Measurements from ENCODE around the gene CCL22. TPM values are rescaled to one million over a fixed set of nuclear protein-coding genes. Genes with fewer than 3 reads are reported as not detected.

The CCL22 gene
- total and polyA plus RNA-seq, 2 experiments from 2014 or later, result 0.19 TPM; not detected in 1

DNA sequence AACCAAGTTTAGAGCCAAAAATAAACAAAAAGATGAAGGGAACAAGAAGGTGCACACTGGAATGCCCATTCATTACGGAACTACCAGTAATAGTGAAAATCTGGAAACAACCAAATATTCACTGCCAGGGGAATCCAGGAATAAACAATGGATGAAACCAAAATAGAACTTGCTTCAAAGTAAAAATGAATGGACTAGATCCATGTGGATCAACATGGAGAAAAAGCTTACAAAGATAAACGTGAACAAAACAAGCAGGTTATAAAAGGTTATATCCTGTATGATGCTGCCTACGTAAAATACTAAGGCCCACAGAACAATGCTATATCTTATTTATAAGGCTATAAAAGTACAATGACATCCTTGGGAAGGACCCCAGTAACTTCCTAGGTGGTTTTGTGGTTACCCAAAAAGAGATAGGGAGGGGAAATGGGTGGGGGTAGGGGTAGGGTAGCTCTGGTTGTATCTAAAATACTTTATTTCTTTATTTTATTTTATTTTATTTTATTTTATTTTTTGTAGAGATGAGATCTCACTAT lies 12.8 kb upstream of the CCL22 start:
- no peaks in the 10 kb centered on the region for H3K4me1 ChIP-seq (ENCODE audit: insufficient read depth)
- ATAC-seq (no peak), DNase-seq (ENCODE audit: low spot score) (no peak)
- no peaks in the 10 kb centered on the region for H3K79me2 ChIP-seq (replicated peaks; ENCODE audit: insufficient read depth)
- no peak overlapping the region for H2AFZ ChIP-seq
- Mint-ChIP-seq H3K36me3 (ENCODE audit: low read depth) (no peaks in the 10 kb centered on the region), H3K4me1 (no peaks in the 10 kb centered on the region), H3K9me3 (no peaks in the 10 kb centered on the region), H3K27ac (no peak overlapping the region), H3K27me3 (ENCODE audit: insufficient read depth, low read depth, poor library complexity) (peaks cover 8% of the 10 kb centered on the region), H3K4me3 (no peak overlapping the region)
- TF ChIP-seq CREB1 (CRISPR knock-in tag; IDR thresholded peaks at IDR 0.05; ENCODE audit: low read depth) (no peak), JUNB (IDR thresholded peaks at IDR 0.05; ENCODE audit: unreplicated experiment) (no peak), ZNF114 (CRISPR knock-in tag; IDR thresholded peaks at IDR 0.05) (no peak), EZH2 (IDR thresholded peaks at IDR 0.05; ENCODE audit: low read depth, unreplicated experiment) (no peak), NANOG (IDR thresholded peaks at IDR 0.05; ENCODE audit: borderline replicate concordance) (no peak), POLR2AphosphoS5 (IDR thresholded peaks at IDR 0.05; ENCODE audit: low read depth) (no peak), EZH2phosphoT487 (IDR thresholded peaks at IDR 0.05; ENCODE audit: unreplicated experiment) (no peak), ZNF331 (CRISPR knock-in tag; IDR thresholded peaks at IDR 0.05; ENCODE audit: low read depth) (no peak), STAT1 (IDR thresholded peaks at IDR 0.05; ENCODE audit: unreplicated experiment) (no peak)
- TF ChIP-seq, protein P1, sequence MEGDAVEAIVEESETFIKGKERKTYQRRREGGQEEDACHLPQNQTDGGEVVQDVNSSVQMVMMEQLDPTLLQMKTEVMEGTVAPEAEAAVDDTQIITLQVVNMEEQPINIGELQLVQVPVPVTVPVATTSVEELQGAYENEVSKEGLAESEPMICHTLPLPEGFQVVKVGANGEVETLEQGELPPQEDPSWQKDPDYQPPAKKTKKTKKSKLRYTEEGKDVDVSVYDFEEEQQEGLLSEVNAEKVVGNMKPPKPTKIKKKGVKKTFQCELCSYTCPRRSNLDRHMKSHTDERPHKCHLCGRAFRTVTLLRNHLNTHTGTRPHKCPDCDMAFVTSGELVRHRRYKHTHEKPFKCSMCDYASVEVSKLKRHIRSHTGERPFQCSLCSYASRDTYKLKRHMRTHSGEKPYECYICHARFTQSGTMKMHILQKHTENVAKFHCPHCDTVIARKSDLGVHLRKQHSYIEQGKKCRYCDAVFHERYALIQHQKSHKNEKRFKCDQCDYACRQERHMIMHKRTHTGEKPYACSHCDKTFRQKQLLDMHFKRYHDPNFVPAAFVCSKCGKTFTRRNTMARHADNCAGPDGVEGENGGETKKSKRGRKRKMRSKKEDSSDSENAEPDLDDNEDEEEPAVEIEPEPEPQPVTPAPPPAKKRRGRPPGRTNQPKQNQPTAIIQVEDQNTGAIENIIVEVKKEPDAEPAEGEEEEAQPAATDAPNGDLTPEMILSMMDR (conservative IDR thresholded peaks at IDR 0.05; ENCODE audit: low read depth in 2 of 2), result no peak
- TF ChIP-seq, protein P2, sequence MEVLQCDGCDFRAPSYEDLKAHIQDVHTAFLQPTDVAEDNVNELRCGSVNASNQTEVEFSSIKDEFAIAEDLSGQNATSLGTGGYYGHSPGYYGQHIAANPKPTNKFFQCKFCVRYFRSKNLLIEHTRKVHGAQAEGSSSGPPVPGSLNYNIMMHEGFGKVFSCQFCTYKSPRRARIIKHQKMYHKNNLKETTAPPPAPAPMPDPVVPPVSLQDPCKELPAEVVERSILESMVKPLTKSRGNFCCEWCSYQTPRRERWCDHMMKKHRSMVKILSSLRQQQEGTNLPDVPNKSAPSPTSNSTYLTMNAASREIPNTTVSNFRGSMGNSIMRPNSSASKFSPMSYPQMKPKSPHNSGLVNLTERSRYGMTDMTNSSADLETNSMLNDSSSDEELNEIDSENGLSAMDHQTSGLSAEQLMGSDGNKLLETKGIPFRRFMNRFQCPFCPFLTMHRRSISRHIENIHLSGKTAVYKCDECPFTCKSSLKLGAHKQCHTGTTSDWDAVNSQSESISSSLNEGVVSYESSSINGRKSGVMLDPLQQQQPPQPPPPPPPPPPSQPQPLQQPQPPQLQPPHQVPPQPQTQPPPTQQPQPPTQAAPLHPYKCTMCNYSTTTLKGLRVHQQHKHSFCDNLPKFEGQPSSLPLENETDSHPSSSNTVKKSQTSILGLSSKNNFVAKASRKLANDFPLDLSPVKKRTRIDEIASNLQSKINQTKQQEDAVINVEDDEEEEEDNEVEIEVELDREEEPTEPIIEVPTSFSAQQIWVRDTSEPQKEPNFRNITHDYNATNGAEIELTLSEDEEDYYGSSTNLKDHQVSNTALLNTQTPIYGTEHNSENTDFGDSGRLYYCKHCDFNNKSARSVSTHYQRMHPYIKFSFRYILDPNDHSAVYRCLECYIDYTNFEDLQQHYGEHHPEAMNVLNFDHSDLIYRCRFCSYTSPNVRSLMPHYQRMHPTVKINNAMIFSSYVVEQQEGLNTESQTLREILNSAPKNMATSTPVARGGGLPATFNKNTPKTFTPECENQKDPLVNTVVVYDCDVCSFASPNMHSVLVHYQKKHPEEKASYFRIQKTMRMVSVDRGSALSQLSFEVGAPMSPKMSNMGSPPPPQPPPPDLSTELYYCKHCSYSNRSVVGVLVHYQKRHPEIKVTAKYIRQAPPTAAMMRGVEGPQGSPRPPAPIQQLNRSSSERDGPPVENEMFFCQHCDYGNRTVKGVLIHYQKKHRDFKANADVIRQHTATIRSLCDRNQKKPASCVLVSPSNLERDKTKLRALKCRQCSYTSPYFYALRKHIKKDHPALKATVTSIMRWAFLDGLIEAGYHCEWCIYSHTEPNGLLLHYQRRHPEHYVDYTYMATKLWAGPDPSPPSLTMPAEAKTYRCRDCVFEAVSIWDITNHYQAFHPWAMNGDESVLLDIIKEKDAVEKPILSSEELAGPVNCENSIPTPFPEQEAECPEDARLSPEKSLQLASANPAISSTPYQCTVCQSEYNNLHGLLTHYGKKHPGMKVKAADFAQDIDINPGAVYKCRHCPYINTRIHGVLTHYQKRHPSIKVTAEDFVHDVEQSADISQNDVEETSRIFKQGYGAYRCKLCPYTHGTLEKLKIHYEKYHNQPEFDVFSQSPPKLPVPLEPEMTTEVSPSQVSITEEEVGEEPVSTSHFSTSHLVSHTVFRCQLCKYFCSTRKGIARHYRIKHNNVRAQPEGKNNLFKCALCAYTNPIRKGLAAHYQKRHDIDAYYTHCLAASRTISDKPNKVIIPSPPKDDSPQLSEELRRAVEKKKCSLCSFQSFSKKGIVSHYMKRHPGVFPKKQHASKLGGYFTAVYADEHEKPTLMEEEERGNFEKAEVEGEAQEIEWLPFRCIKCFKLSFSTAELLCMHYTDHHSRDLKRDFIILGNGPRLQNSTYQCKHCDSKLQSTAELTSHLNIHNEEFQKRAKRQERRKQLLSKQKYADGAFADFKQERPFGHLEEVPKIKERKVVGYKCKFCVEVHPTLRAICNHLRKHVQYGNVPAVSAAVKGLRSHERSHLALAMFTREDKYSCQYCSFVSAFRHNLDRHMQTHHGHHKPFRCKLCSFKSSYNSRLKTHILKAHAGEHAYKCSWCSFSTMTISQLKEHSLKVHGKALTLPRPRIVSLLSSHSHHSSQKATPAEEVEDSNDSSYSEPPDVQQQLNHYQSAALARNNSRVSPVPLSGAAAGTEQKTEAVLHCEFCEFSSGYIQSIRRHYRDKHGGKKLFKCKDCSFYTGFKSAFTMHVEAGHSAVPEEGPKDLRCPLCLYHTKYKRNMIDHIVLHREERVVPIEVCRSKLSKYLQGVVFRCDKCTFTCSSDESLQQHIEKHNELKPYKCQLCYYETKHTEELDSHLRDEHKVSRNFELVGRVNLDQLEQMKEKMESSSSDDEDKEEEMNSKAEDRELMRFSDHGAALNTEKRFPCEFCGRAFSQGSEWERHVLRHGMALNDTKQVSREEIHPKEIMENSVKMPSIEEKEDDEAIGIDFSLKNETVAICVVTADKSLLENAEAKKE (CRISPR knock-in tag; IDR thresholded peaks at IDR 0.05), result no peak
- TF ChIP-seq, protein P3, sequence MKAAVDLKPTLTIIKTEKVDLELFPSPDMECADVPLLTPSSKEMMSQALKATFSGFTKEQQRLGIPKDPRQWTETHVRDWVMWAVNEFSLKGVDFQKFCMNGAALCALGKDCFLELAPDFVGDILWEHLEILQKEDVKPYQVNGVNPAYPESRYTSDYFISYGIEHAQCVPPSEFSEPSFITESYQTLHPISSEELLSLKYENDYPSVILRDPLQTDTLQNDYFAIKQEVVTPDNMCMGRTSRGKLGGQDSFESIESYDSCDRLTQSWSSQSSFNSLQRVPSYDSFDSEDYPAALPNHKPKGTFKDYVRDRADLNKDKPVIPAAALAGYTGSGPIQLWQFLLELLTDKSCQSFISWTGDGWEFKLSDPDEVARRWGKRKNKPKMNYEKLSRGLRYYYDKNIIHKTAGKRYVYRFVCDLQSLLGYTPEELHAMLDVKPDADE (IDR thresholded peaks at IDR 0.05), result no peak
- TF ChIP-seq, protein P4, sequence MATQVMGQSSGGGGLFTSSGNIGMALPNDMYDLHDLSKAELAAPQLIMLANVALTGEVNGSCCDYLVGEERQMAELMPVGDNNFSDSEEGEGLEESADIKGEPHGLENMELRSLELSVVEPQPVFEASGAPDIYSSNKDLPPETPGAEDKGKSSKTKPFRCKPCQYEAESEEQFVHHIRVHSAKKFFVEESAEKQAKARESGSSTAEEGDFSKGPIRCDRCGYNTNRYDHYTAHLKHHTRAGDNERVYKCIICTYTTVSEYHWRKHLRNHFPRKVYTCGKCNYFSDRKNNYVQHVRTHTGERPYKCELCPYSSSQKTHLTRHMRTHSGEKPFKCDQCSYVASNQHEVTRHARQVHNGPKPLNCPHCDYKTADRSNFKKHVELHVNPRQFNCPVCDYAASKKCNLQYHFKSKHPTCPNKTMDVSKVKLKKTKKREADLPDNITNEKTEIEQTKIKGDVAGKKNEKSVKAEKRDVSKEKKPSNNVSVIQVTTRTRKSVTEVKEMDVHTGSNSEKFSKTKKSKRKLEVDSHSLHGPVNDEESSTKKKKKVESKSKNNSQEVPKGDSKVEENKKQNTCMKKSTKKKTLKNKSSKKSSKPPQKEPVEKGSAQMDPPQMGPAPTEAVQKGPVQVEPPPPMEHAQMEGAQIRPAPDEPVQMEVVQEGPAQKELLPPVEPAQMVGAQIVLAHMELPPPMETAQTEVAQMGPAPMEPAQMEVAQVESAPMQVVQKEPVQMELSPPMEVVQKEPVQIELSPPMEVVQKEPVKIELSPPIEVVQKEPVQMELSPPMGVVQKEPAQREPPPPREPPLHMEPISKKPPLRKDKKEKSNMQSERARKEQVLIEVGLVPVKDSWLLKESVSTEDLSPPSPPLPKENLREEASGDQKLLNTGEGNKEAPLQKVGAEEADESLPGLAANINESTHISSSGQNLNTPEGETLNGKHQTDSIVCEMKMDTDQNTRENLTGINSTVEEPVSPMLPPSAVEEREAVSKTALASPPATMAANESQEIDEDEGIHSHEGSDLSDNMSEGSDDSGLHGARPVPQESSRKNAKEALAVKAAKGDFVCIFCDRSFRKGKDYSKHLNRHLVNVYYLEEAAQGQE (IDR thresholded peaks at IDR 0.05; ENCODE audit: unreplicated experiment), result no peak
- H4K20me1 ChIP-seq (replicated peaks; ENCODE audit: insufficient read depth), result no peaks in the 10 kb centered on the region
- H3F3A ChIP-seq (replicated peaks; ENCODE audit: low read depth), result no peaks in the 10 kb centered on the region
- H3K4me3 ChIP-seq, result no peak overlapping the region
- no peak overlapping the region for H3K27ac ChIP-seq (ENCODE audit: low read depth)
- H3K4me2 ChIP-seq, result no peak overlapping the region
- H3K27me3 ChIP-seq (ENCODE audit: insufficient read depth), result no peaks in the 10 kb centered on the region
- H3K36me3 ChIP-seq (ENCODE audit: insufficient read depth), result no peaks in the 10 kb centered on the region
- no peaks in the 10 kb centered on the region for H3K9me2 ChIP-seq (ENCODE audit: insufficient read depth)

All from GM23338 (cell line).